NCI-H2196 (cell line): ENCODE results near the gene TIPIN.
A peak's percentile ranks its signal among the peaks of the same experiment; 100 is the strongest.
"Not testable (repeated sequence)": the region's sequence is repeated elsewhere in the genome, so short reads cannot be mapped to it uniquely, and the experiment has no call there.

Source experiments
- DNase-seq: peaks from one replicate; lab custom pipeline; 2025; ENCODE audit not compliant: unreplicated experiment; lab: John Stamatoyannopoulos, UW

TIPIN gene

GRCh38 chr15:66356359-66357236 is at the start of gene TIPIN:
Gene TIPIN (minus strand): TSS chr15:66356685. CDS start chr15:66352947, 3,738 bp downstream.
- DNase-seq = peak; percentile 91

- no peak for DNase-seq
Observed at GRCh38 chr15:66405615-66406014, 49.1 kb upstream of the TIPIN start.

- no peak for DNase-seq
Observed at GRCh38 chr15:66405007-66405406, 48.5 kb upstream of the TIPIN start.

- no peak for DNase-seq
Observed at GRCh38 chr15:66404532-66404931, 48.0 kb upstream of the TIPIN start.

- no peak for DNase-seq
Observed at GRCh38 chr15:66404122-66404521, 47.6 kb upstream of the TIPIN start.

GRCh38 chr15:66403323-66403722 is 46.8 kb upstream of the TIPIN start:
- no peak for DNase-seq

- no peak for DNase-seq
Observed at GRCh38 chr15:66402761-66403284, 46.3 kb upstream of the TIPIN start.

GRCh38 chr15:66401130-66402021 is 44.9 kb upstream of the TIPIN start:
- DNase-seq = no peak

GRCh38 chr15:66400351-66400774 is 43.9 kb upstream of the TIPIN start:
- no peak for DNase-seq

GRCh38 chr15:66399276-66399675 is 42.8 kb upstream of the TIPIN start:
- no peak for DNase-seq

GRCh38 chr15:66394915-66395314 is 38.4 kb upstream of the TIPIN start:
- no peak for DNase-seq

- DNase-seq = no peak
Observed at GRCh38 chr15:66394472-66394871, 38.0 kb upstream of the TIPIN start.

- DNase-seq = not testable (repeated sequence)
Observed at GRCh38 chr15:66393037-66393436, 36.6 kb upstream of the TIPIN start.

GRCh38 chr15:66390678-66391077 is 34.2 kb upstream of the TIPIN start:
- no peak for DNase-seq

GRCh38 chr15:66389859-66390381 is 33.4 kb upstream of the TIPIN start:
- no peak for DNase-seq

GRCh38 chr15:66389098-66389858 is 32.8 kb upstream of the TIPIN start:
- no peak for DNase-seq

GRCh38 chr15:66388576-66388975 is 32.1 kb upstream of the TIPIN start:
- DNase-seq = no peak

GRCh38 chr15:66388043-66388363 is 31.5 kb upstream of the TIPIN start:
- DNase-seq = no peak

- no peak for DNase-seq
Observed at GRCh38 chr15:66387163-66388042, 30.9 kb upstream of the TIPIN start.
